Occipital lobe (tissue), 2 donors: Measurements from ENCODE around the gene KIF7. TPM values are rescaled to one million over a fixed set of nuclear protein-coding genes. Genes with fewer than 3 reads are reported as not detected.
"Not testable (repeated sequence)": the region's sequence is repeated elsewhere in the genome, so short reads cannot be mapped to it uniquely, and the experiment has no call there.

Experiments
- DNase-seq: peaks from one replicate; lab custom pipeline; 2025; lab: John Stamatoyannopoulos, UW
- total RNA-seq: library from RNA; depleted of rRNA; stranded (reverse); fragments of >200 nt; gene quantifications from one replicate; pipeline ENCODE4 v1.2.3, GENCODE V29; 2014

KIF7 gene
- total RNA-seq, result 5.1 TPM

GRCh38 chr15:89654847-89655805 lies at the start of gene KIF7:
KIF7 (minus strand) TSS chr15:89655467; CDS start chr15:89652930, 2,537 bp downstream.
- peak; percentile 14 for DNase-seq

GRCh38 chr15:89704411-89704810 lies 49.1 kb upstream of the KIF7 start:
- DNase-seq, result no peak

GRCh38 chr15:89695198-89695597 lies 39.9 kb upstream of the KIF7 start:
- DNase-seq, result no peak

GRCh38 chr15:89693696-89694095 lies 38.4 kb upstream of the KIF7 start:
- no peak for DNase-seq

- DNase-seq, result no peak
These were observed 37.8 kb upstream of the KIF7 start for GRCh38 chr15:89693091-89693490.

- DNase-seq, result peak; percentile 54
These were observed 35.3 kb upstream of the KIF7 start, which contains the start of the genes PEX11A and WDR93 for GRCh38 chr15:89690276-89691218. PEX11A (minus strand) TSS chr15:89690754; CDS start chr15:89690632, 122 bp downstream. WDR93 (plus strand) TSS chr15:89690811; CDS start chr15:89701747, 10,936 bp downstream.

- DNase-seq, result not testable (repeated sequence)
These were observed 34.6 kb upstream of the KIF7 start for GRCh38 chr15:89689930-89690275.

GRCh38 chr15:89686522-89686921 lies 31.3 kb upstream of the KIF7 start:
- DNase-seq, result no peak

- no peak for DNase-seq
These were observed 30.7 kb upstream of the KIF7 start for GRCh38 chr15:89685995-89686394.

- DNase-seq, result no peak
These were observed 25.9 kb upstream of the KIF7 start for GRCh38 chr15:89681146-89681545.

- no peak for DNase-seq
These were observed 25.1 kb upstream of the KIF7 start for GRCh38 chr15:89680282-89680873.

- no peak for DNase-seq
These were observed 23.9 kb upstream of the KIF7 start, which contains the start of gene PLIN1 for GRCh38 chr15:89679212-89679611. PLIN1 (minus strand) TSS chr15:89679367; CDS start chr15:89677489, 1,878 bp downstream.

GRCh38 chr15:89677381-89677780 lies 22.1 kb upstream of the KIF7 start:
- DNase-seq, result no peak

- DNase-seq, result no peak
These were observed 20.3 kb upstream of the KIF7 start for GRCh38 chr15:89675606-89676005.

GRCh38 chr15:89674526-89674925 lies 19.3 kb upstream of the KIF7 start:
- DNase-seq, result no peak

- no peak for DNase-seq
These were observed 17.9 kb upstream of the KIF7 start for GRCh38 chr15:89673165-89673512.

GRCh38 chr15:89672221-89673164 lies 17.2 kb upstream of the KIF7 start:
- DNase-seq, result no peak

GRCh38 chr15:89671687-89672086 lies 16.4 kb upstream of the KIF7 start:
- DNase-seq, result no peak

GRCh38 chr15:89670971-89671560 lies 15.8 kb upstream of the KIF7 start:
- DNase-seq, result no peak

GRCh38 chr15:89669941-89670340 lies 14.7 kb upstream of the KIF7 start:
- DNase-seq, result no peak
